Kidney tubule cell (primary cell): ENCODE measurements around the gene TRAF7.

Source experiments
- DNase-seq: peaks from one replicate; pipeline ENCODE4 v3.0.0-alpha.2; 2018; ENCODE audit warnings: low spot score

TRAF7 gene

GRCh38 chr16:2165861-2166260 lies 10.3 kb downstream of the TRAF7 start:
- DNase-seq: no peak

- DNase-seq: no peak
Observed at GRCh38 chr16:2166263-2167067, 10.9 kb downstream of the TRAF7 start.

GRCh38 chr16:2167068-2167638 lies 11.6 kb downstream of the TRAF7 start:
- DNase-seq: no peak

- DNase-seq: no peak
Observed at GRCh38 chr16:2170080-2170479, 14.5 kb downstream of the TRAF7 start.

GRCh38 chr16:2170587-2171435 lies 15.2 kb downstream of the TRAF7 start:
- no peak for DNase-seq

GRCh38 chr16:2171601-2172178 lies 16.1 kb downstream of the TRAF7 start:
- DNase-seq: no peak

- no peak for DNase-seq
Observed at GRCh38 chr16:2172688-2173335, 17.2 kb downstream of the TRAF7 start.

- DNase-seq: no peak
Observed at GRCh38 chr16:2173366-2173765, 17.8 kb downstream of the TRAF7 start.

- no peak for DNase-seq
Observed at GRCh38 chr16:2173916-2174315, 18.3 kb downstream of the TRAF7 start.

GRCh38 chr16:2174396-2175131 lies 19.0 kb downstream of the TRAF7 start:
- DNase-seq: no peak

- no peak for DNase-seq
Observed at GRCh38 chr16:2175454-2175853, 19.9 kb downstream of the TRAF7 start.

- no peak for DNase-seq
Observed at GRCh38 chr16:2176047-2176446, 20.5 kb downstream of the TRAF7 start.

GRCh38 chr16:2177101-2177500 lies 21.5 kb downstream of the TRAF7 start:
- no peak for DNase-seq

GRCh38 chr16:2177561-2177960 lies 22.0 kb downstream of the TRAF7 start:
- no peak for DNase-seq

GRCh38 chr16:2178321-2179106 lies 22.9 kb downstream of the TRAF7 start:
- DNase-seq: no peak

- no peak for DNase-seq
Observed at GRCh38 chr16:2179107-2179501, 23.5 kb downstream of the TRAF7 start.

GRCh38 chr16:2179576-2179975 lies 24.0 kb downstream of the TRAF7 start:
- no peak for DNase-seq

GRCh38 chr16:2180461-2180860 lies 24.9 kb downstream of the TRAF7 start:
- DNase-seq: no peak

- DNase-seq: no peak
Observed at GRCh38 chr16:2180962-2181923, 25.7 kb downstream of the TRAF7 start.
